SJSA1 (cell line): ENCODE data around the gene EHF. TPM values are rescaled to one million over a fixed set of nuclear protein-coding genes. Genes with fewer than 3 reads are reported as not detected.

Experiments
- DNase-seq, 2 experiments: peaks; one replicate each; pipeline ENCODE4 v3.0.0-alpha.2; 2015 to 2020; ENCODE audit warnings: low spot score in 2 of 2, low read depth in 1 of 2
- H3K27ac ChIP-seq: fragments of 250-450 bp; sonication (Bioruptor Pico); 2 replicates; pipeline ENCODE4 v1.5.1; 2020; ENCODE audit warnings: mild to moderate bottlenecking, moderate library complexity
- H3K27me3 ChIP-seq: fragments of 250-450 bp; sonication (Bioruptor Pico); replicated peaks from 2 replicates; pipeline ENCODE4 v1.5.1; 2020; ENCODE audit warnings: mild to moderate bottlenecking, moderate library complexity
- H3K36me3 ChIP-seq: fragments of 250-450 bp; sonication (Bioruptor Pico); 2 replicates; pipeline ENCODE4 v1.5.1; 2020; ENCODE audit warnings: mild to moderate bottlenecking
- H3K4me1 ChIP-seq: fragments of 250-450 bp; sonication (Bioruptor Pico); replicated peaks from 2 replicates; pipeline ENCODE4 v1.6.1; 2021; ENCODE audit warnings: mild to moderate bottlenecking
- H3K4me3 ChIP-seq: fragments of 250-450 bp; sonication (Bioruptor Pico); 2 replicates; pipeline ENCODE4 v1.5.1; 2020; ENCODE audit warnings: mild to moderate bottlenecking
- H3K9me3 ChIP-seq: fragments of 250-450 bp; sonication (Bioruptor Pico); replicated peaks from 2 replicates; pipeline ENCODE4 v1.5.1; 2020; ENCODE audit warnings: mild to moderate bottlenecking
- total RNA-seq: library from RNA; depleted of rRNA; stranded (reverse); fragments of >200 nt; shearing (Covaris generic); gene quantifications from 2 replicates; pipeline ENCODE4 v1.2.3, GENCODE V29; 2014

Gene EHF
- total RNA-seq, 1 experiment from 2014 or later, result not detected

- no peaks in the 10 kb centered on the region for H3K36me3 ChIP-seq
- no peak overlapping the region for H3K4me3 ChIP-seq
- no peaks in the 10 kb centered on the region for H3K9me3 ChIP-seq
- no peaks in the 10 kb centered on the region for H3K27me3 ChIP-seq
- no peak for DNase-seq
- H3K4me1 ChIP-seq, result no peaks in the 10 kb centered on the region
- no peak overlapping the region for H3K27ac ChIP-seq
Measured at GRCh38 chr11:34637303-34637702, 16.4 kb downstream of the EHF start.

GRCh38 chr11:34638897-34639296, 18.0 kb downstream of the EHF start:
- no peak for DNase-seq
- Histone ChIP-seq H3K4me3 (no peak overlapping the region), H3K4me1 (peaks cover 9% of the 10 kb centered on the region)

GRCh38 chr11:34639545-34639944, 18.7 kb downstream of the EHF start:
- no peak overlapping the region for H3K27ac ChIP-seq
- no peaks in the 10 kb centered on the region for H3K27me3 ChIP-seq
- no peaks in the 10 kb centered on the region for H3K36me3 ChIP-seq
- no peaks in the 10 kb centered on the region for H3K9me3 ChIP-seq
- no peak for DNase-seq
- peaks cover 15% of the 10 kb centered on the region for H3K4me1 ChIP-seq
- no peak overlapping the region for H3K4me3 ChIP-seq

More at GRCh38 chr11:34638897-34639296, 18.0 kb downstream of the EHF start:
- no peaks in the 10 kb centered on the region for H3K36me3 ChIP-seq
- H3K27ac ChIP-seq, result no peak overlapping the region
- no peaks in the 10 kb centered on the region for H3K27me3 ChIP-seq
- H3K9me3 ChIP-seq, result no peaks in the 10 kb centered on the region

GRCh38 chr11:34640050-34640923, 19.4 kb downstream of the EHF start:
- no peaks in the 10 kb centered on the region for H3K9me3 ChIP-seq
- H3K4me3 ChIP-seq, result no peak overlapping the region
- no peaks in the 10 kb centered on the region for H3K27me3 ChIP-seq
- peaks cover 23% of the 10 kb centered on the region for H3K4me1 ChIP-seq
- no peaks in the 10 kb centered on the region for H3K36me3 ChIP-seq
- DNase-seq, result no peak
- no peak overlapping the region for H3K27ac ChIP-seq

GRCh38 chr11:34640924-34641275, 20.0 kb downstream of the EHF start:
- Histone ChIP-seq H3K4me1 (peaks cover 28% of the 10 kb centered on the region), H3K9me3 (no peaks in the 10 kb centered on the region), H3K4me3 (no peak overlapping the region), H3K27me3 (no peaks in the 10 kb centered on the region), H3K36me3 (no peaks in the 10 kb centered on the region), H3K27ac (no peak overlapping the region)
- DNase-seq, result no peak

- no peaks in the 10 kb centered on the region for H3K27me3 ChIP-seq
- no peaks in the 10 kb centered on the region for H3K9me3 ChIP-seq
- H3K4me3 ChIP-seq, result no peak overlapping the region
- H3K4me1 ChIP-seq, result peaks cover 28% of the 10 kb centered on the region
- no peak overlapping the region for H3K27ac ChIP-seq
- no peak for DNase-seq
- no peaks in the 10 kb centered on the region for H3K36me3 ChIP-seq
Measured at GRCh38 chr11:34641456-34641855, 20.6 kb downstream of the EHF start.

GRCh38 chr11:34642001-34642554, 21.2 kb downstream of the EHF start:
- H3K36me3 ChIP-seq, result no peaks in the 10 kb centered on the region
- H3K4me1 ChIP-seq, result peaks cover 28% of the 10 kb centered on the region
- H3K27me3 ChIP-seq, result no peaks in the 10 kb centered on the region
- no peak overlapping the region for H3K4me3 ChIP-seq
- no peak overlapping the region for H3K27ac ChIP-seq
- DNase-seq, result no peak
- H3K9me3 ChIP-seq, result no peaks in the 10 kb centered on the region

- Histone ChIP-seq H3K27ac (no peak overlapping the region), H3K4me1 (peaks cover 31% of the 10 kb centered on the region), H3K4me3 (no peak overlapping the region), H3K27me3 (no peaks in the 10 kb centered on the region), H3K9me3 (no peaks in the 10 kb centered on the region), H3K36me3 (no peaks in the 10 kb centered on the region)
- no peak for DNase-seq
Measured at GRCh38 chr11:34642873-34643272, 22.0 kb downstream of the EHF start.

- no peak for DNase-seq
- no peak overlapping the region for H3K4me3 ChIP-seq
Measured at GRCh38 chr11:34643311-34643710, 22.4 kb downstream of the EHF start.

GRCh38 chr11:34643846-34644245, 23.0 kb downstream of the EHF start:
- H3K27ac ChIP-seq, result peak overlapping the region; percentile 75
- DNase-seq, result peak in 1 of 2 experiments; percentile 51

More at GRCh38 chr11:34643311-34643710, 22.4 kb downstream of the EHF start:
- H3K9me3 ChIP-seq, result no peaks in the 10 kb centered on the region
- H3K27ac ChIP-seq, result peak overlapping the region; percentile 75
- no peaks in the 10 kb centered on the region for H3K36me3 ChIP-seq
- H3K27me3 ChIP-seq, result no peaks in the 10 kb centered on the region
- H3K4me1 ChIP-seq, result peaks cover 31% of the 10 kb centered on the region

GRCh38 chr11:34644669-34645406, 23.9 kb downstream of the EHF start:
- Histone ChIP-seq H3K9me3 (no peaks in the 10 kb centered on the region), H3K36me3 (no peaks in the 10 kb centered on the region), H3K27me3 (no peaks in the 10 kb centered on the region), H3K4me3 (no peak overlapping the region), H3K27ac (peak overlapping the region; percentile 75), H3K4me1 (peaks cover 31% of the 10 kb centered on the region)
- DNase-seq, result peak; percentile 54 to 77

More at GRCh38 chr11:34643846-34644245, 23.0 kb downstream of the EHF start:
- Histone ChIP-seq H3K36me3 (no peaks in the 10 kb centered on the region), H3K27me3 (no peaks in the 10 kb centered on the region), H3K4me3 (no peak overlapping the region), H3K9me3 (no peaks in the 10 kb centered on the region), H3K4me1 (peaks cover 31% of the 10 kb centered on the region)

- H3K9me3 ChIP-seq, result no peaks in the 10 kb centered on the region
- H3K36me3 ChIP-seq, result no peaks in the 10 kb centered on the region
- no peak overlapping the region for H3K4me3 ChIP-seq
- no peaks in the 10 kb centered on the region for H3K27me3 ChIP-seq
- DNase-seq, result no peak
- no peak overlapping the region for H3K27ac ChIP-seq
- peaks cover 31% of the 10 kb centered on the region for H3K4me1 ChIP-seq
Measured at GRCh38 chr11:34646431-34646830, 25.5 kb downstream of the EHF start.

GRCh38 chr11:34647131-34647530, 26.2 kb downstream of the EHF start:
- Histone ChIP-seq H3K36me3 (no peaks in the 10 kb centered on the region), H3K27me3 (no peaks in the 10 kb centered on the region), H3K4me3 (no peak overlapping the region), H3K4me1 (peaks cover 31% of the 10 kb centered on the region), H3K27ac (no peak overlapping the region), H3K9me3 (no peaks in the 10 kb centered on the region)
- DNase-seq, result no peak

GRCh38 chr11:34647532-34647931, 26.6 kb downstream of the EHF start:
- H3K9me3 ChIP-seq, result no peaks in the 10 kb centered on the region
- H3K27ac ChIP-seq, result no peak overlapping the region
- H3K27me3 ChIP-seq, result no peaks in the 10 kb centered on the region
- H3K36me3 ChIP-seq, result no peaks in the 10 kb centered on the region
- DNase-seq, result no peak
- peaks cover 31% of the 10 kb centered on the region for H3K4me1 ChIP-seq
- H3K4me3 ChIP-seq, result no peak overlapping the region
